GM18520 (cell line): ENCODE data around the gene PSMG4.

Source experiments
- ATAC-seq: cut with Tn5 transposase; IDR thresholded peaks from one replicate; pipeline ENCODE4 v1.9.1; 2021; ENCODE audit not compliant: unreplicated experiment

The PSMG4 gene, protein sequence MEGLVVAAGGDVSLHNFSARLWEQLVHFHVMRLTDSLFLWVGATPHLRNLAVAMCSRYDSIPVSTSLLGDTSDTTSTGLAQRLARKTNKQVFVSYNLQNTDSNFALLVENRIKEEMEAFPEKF

DNA sequence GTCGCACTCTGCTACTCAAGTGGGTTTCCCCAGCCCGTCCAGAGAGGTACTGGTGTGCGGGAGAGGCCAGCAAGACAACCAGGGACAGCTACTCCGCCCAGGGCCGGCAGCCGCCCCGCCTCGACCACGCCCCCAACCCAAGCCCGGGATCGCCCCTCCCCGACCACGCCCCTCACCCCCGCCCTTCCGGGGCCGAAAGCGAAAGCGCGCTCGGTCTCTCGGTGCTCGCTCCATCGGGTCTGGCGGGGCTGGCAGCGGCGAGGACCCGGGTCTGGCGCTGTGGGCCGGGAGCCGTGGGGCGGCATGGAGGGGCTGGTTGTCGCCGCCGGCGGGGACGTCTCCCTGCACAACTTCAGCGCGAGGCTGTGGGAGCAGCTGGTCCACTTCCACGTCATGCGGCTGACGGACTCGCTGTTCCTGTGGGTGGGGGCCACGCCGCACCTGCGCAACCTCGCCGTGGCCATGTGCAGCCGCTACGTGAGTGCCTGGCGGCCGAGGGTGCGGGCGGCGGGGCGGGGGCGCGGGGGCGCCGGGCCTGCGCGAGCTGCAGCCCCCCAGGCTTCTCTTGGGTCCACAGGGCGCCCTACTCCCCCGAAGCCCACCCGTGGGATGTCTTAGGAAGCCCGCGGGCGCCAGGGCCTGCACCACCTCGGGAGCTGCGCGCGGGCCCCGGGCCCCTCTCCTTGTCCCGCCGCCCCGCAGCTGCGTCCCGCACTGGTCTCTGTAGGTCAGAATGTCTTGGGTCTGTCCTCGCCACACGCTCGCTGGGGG, at the start of gene PSMG4:
Gene PSMG4, plus strand, starts transcription at position 228 of the 771 bp plus-strand sequence. Its CDS starts 76 bp downstream, at position 304.
- ATAC-seq, result peak; percentile 54

- ATAC-seq, result peak; percentile 45
Observed at GRCh38 chr6:3209114-3210023, 49.4 kb upstream of the PSMG4 start.

DNA sequence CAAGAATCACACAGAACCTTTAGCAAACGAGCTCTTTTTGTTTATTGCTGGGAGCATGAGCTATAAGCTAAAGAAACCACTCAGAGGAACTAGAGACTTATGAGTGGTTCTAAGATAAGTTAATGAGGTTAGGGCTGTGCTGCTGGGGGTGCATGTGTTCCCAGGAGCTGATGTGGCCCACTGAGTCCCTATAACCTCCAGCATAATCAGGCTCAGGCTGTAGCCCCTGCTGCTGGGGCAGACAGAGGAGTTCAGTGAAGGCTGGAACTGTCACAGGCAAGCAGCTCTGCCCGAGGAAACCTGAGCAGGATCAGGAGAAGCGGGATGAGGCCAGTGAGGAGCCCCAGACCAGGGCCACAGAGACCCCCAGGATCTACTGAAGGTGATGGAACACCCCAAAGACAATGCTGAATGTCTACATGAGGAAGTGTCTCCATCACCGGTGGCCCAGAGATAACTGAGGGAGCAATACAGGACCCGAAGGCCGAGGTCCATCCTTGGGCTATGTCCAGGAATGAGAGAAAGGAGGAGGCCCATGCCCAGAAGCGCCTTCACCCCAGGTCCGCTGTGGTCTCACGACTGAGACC, 48.6 kb upstream of the PSMG4 start:
- no peak for ATAC-seq

- ATAC-seq, result no peak
Observed at GRCh38 chr6:3211681-3212080, 47.1 kb upstream of the PSMG4 start.

DNA sequence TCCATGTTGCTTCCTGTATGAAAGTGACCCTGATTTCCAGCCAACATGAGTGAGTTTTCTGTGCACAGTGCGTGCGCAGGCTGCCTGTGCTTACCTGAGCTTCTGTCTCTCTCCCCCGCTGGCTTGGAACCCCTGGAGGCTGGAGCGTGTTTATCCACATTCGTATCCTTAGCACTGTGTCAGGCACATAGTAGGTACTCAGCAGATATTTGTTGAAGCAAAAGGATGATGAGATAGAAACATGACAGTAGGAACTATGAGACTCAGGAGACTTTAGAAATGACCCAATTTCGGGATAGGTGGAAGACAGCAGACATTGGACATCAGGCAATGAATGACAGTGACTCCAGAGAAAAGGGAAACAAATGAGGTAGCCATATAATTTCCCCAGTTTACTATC, 46.5 kb upstream of the PSMG4 start:
- no peak for ATAC-seq

- no peak for ATAC-seq
Observed at GRCh38 chr6:3213334-3213695, 45.4 kb upstream of the PSMG4 start.

GRCh38 chr6:3214898-3215297, 43.8 kb upstream of the PSMG4 start:
- ATAC-seq, result no peak

- no peak for ATAC-seq
Observed at GRCh38 chr6:3217286-3217685, 41.5 kb upstream of the PSMG4 start.

- ATAC-seq, result no peak
Observed at GRCh38 chr6:3218266-3218665, 40.5 kb upstream of the PSMG4 start.

DNA sequence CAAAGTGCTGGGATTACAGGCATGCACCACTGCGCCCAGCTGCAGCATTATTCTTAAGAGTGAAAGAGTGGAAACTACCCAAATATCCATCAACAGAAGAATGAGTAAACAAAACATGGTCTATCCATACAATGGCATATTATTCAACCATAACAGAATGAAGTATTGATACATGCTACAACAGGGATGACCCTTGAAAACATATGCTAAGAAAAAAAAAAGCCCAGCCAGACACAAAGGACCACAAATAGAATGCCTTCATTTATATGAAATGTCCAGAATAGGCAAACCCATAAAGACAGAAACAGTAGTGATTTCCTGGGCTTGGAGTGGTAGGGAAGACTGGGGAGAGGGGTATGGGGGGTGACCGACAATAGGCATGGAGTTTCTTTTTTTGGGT, 38.4 kb upstream of the PSMG4 start:
- ATAC-seq, result no peak

DNA sequence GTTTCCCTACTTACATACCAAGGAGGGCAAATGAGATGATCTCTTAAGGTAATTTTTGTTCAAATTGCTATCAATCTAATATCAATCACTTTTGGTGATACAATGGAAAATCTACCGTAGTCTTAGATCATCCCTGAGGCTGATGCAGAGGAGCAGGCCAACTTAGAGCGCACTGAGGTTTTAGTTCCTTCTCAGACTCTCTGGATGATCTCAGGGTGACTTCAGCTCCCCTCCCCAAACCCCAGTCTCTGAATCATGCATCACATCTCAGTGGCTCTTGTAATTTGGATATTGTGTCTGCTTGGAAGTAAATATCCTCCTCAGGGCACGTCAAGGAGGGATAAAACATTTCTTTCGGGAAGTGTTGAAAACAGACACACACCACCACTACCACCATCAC, 37.2 kb upstream of the PSMG4 start:
- no peak for ATAC-seq

GRCh38 chr6:3222506-3223038, 36.2 kb upstream of the PSMG4 start:
- ATAC-seq, result no peak

GRCh38 chr6:3226042-3226441, 32.7 kb upstream of the PSMG4 start:
- ATAC-seq, result no peak

DNA sequence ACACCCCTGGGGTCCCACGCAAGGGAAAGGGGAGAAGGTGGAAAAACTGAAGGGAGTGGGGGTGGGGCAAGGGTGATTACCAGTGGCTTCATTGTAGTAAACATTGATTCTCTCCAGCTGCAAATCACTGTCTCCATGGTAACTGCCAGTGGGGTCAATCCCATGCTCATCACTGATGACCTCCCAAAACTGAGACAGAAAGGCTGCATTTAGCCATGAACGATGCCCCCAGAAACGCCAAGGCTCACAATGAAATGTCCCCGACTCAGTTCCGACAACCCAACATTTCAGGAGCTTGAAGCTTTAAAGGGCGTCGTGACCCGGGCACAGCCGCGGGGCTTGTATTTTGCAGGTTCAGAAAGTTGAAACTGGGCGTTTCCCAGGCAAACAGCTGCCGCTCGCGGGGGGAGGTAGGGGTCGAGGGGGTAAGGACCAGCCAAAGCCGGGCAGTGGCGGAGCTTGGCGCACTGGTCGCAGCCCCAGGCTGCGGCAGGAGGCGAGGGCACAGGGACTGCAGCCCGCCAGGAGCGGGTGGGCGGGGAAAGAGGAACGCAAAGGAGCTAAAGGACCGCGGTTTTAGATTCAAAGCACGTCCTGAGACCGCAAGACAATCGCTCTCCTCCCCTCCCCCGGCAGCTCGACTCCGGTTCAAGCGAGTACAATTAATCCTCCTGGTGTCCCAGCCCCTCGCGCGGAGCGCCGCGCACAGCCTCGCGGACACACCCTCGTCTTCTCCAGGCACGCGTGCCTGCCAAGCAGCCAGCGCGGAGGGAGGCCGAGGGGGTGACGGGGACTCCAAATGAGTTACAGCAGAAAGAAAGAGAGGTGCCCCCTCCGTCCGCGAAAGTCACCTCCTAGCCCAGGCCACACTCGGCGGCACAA, 32.0 kb upstream of the PSMG4 start:
- ATAC-seq, result no peak

DNA sequence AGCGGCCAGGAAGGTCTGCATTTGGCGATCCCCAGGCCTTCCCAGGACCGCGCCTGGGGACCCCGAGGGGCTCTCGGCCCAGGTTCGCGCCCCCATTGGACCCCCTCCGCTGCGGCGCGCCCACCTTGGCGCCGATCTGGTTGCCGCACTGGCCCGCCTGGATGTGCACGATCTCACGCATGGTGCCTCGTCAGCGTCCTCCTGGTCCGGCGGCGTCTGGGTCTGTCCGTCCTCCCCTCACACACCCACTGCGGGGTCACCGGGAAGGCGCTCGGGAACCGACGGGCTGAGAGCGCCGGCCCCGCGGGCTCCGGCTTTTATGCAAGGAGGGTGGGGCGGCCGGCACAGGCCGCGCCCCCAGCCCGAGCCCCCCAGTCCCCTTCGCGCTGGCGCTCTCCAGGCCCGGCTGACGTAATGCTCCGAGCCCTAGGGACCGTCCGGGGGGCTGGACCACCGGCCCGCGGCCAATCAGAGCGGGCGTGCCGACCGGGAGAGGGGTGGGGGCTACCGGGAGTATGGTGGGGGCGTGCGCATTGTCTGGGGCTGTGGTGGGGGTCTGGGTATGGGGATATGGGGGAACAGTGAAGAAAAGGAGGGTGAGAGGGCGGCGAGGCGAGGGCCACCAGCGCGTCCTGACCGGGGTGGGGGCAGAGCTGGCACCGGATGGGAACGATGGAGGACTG, 31.2 kb upstream of the PSMG4 start, which contains the start of gene TUBB2B:
Gene TUBB2B, minus strand, starts transcription at position 291 of the 683 bp plus-strand sequence. Its CDS starts 110 bp downstream, at position 181.
- no peak for ATAC-seq

- ATAC-seq, result no peak
Observed at GRCh38 chr6:3228046-3228671, 30.6 kb upstream of the PSMG4 start.

DNA sequence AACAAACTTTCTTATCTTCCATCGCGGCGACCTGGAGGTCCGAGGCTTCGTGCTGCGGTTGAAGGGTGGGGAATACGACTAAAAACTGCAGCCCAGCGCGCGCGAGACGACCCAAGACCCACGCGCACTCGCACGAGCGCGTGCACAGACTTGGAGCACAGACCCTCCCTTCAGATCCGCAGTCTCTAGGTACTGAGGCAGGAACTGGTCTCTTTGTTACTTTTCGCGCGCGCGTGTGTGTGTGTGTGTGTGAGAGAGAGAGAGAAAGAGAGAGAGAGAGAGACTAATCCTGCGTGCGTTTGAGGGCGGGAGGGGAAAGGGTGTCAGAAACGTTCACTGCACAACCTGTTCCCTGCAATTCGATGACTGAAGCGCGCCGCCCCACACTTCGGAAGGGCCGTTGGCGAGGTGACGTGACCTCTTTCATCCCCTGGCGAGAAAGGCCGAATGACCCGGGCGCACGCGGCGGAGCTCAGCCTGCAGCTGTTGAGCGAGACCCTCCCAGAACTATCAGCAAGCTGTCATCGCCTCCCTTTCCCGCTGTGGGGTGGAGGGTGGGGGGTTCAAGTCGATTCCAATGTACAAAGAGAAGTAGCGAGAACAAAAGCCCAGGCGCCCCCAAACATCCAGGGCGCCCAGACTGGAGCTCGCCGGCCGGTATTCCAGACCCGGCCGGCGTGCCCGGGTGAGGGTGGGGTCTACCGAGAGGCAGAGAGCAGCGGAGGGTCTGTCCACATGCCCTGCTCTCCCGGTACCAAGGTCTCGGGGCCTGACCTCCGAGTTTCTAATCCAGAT, 29.8 kb upstream of the PSMG4 start:
- ATAC-seq, result no peak

DNA sequence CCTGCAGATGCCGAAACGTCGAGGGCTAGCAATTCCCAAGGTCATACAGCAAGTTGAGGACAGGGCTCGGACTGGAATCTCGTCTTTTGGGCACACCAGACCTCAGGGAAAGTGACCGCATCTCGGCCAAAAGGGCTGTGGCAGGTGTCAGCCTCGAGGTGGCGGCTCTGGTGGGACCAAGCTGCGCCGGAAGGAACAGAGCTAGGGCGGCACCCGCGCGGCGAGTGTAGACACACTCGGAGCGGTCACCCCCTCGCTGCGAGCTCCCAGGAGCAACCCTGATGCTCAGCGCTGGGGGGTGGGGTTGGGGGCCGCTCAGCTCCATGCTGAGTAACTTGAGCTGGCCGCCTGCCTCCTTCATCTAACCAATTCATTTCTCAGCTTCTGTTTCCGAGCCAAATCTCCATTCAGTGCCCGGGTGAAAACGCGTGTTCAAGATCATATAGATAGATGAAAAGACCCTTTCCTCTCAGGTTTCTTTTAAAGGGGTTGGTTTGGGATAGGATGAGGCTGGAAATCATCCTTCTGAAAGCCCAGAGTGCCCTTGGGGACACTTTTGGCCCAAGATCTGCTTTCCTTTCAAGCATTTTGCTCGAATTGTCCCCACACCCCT, 29.1 kb upstream of the PSMG4 start:
- ATAC-seq, result no peak
